ENCODE data around the gene CCDC78. TPM values are rescaled to one million over a fixed set of nuclear protein-coding genes. Genes with fewer than 3 reads are reported as not detected.

CCDC78 gene
- total and polyA plus RNA-seq, 2 of the 13 experiments (the other 11 are each of a cell fraction or from before 2014, with no cell fraction given), result 0.53 to 1.5 TPM

DNA sequence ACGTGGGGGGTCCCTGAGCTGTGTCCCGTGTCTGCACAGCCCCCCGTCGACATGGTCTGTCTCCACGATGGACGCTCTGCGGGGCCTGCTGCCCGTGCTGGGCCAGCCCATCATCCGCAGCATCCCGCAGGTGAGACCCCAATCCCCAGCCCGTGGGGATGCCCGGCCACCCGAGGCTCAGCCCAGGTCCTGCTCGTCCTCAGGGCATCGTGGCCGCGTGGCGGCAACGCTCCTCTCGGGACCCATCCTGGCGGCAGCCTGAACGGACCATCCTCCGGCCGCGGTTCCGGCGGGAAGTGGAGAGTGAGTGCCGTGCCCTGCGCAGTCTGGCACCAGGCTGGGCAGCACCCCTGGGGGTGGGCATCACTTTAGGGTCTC is 39.2 kb upstream of the CCDC78 start:
- Histone ChIP-seq H2AFZ (ENCODE audit: low read length) (no peak overlapping the region), H4K20me1 (ENCODE audit: insufficient read depth, low read length) (no peaks in the 10 kb centered on the region), H3K27me3 (ENCODE audit: control insufficient read depth in 1 of 2, insufficient read depth in 2 of 2, low read length in 2 of 2) (peaks cover 0 to 2% of the 10 kb centered on the region in 2 experiments; a peak in 3 of 5 replicates), H3K4me3 (replicated peaks in 1 of 3; ENCODE audit: insufficient read depth in 1 of 3, low read depth in 2 of 3, low read length in 3 of 3) (no peak overlapping the region), H3K4me1 (ENCODE audit: insufficient read depth, low read length) (peaks cover 22% of the 10 kb centered on the region), H3K79me2 (ENCODE audit: insufficient read depth, low read length) (no peaks in the 10 kb centered on the region), H3K9ac (ENCODE audit: insufficient read depth, low read depth, low read length) (no peak overlapping the region), H3K36me3 (replicated peaks in 1 of 2; ENCODE audit: control insufficient read depth in 1 of 2, insufficient read depth in 2 of 2, low read length in 2 of 2) (no peaks in the 10 kb centered on the region), H3K27ac (ENCODE audit: extremely low read length, insufficient read depth, low read length) (no peak overlapping the region), H3K4me2 (ENCODE audit: low read depth, low read length) (no peak overlapping the region), H3K9me3 (ENCODE audit: low read length) (no peaks in the 10 kb centered on the region)
- DNase-seq (ENCODE audit: low spot score) (no peak), ATAC-seq (no peak), FAIRE-seq (no peak)
- in situ Hi-C loops (cut with HindIII; ENCODE audit: extremely low pct_ligation_motif_present, low pct_unique_long_range_greater_than_20kb) (no loop called here), intact Hi-C loops (cut with micrococcal nuclease; ENCODE audit: unreplicated experiment) (no loop called here)
- BruUV-seq (replicated peaks), result no TSS peak
- POLR2A ChIA-PET, result no interaction called here
- TF ChIP-seq ZNF563 (CRISPR knock-in tag; IDR thresholded peaks at IDR 0.05) (no peak), ZC3H4 (CRISPR knock-in tag; IDR thresholded peaks at IDR 0.05; ENCODE audit: borderline replicate concordance) (no peak), YEATS4 (CRISPR knock-in tag; IDR thresholded peaks at IDR 0.05; ENCODE audit: borderline replicate concordance) (no peak), LCORL (IDR thresholded peaks at IDR 0.05) (no peak), LCORL (CRISPR knock-in tag; IDR thresholded peaks at IDR 0.05) (no peak), ZNF83 (CRISPR knock-in tag; IDR thresholded peaks at IDR 0.05; ENCODE audit: borderline replicate concordance) (no peak), ZNF75D (CRISPR knock-in tag; IDR thresholded peaks at IDR 0.05; ENCODE audit: borderline replicate concordance) (no peak)
- CTCF ChIA-PET (ENCODE audit: low intra/inter-chr PET ratio, low total read pairs), result no interaction called here
- WGBS (ENCODE audit: low lambda C conversion rate), result 89% methylated on average over 14 of the region's 29 CpGs

DNA sequence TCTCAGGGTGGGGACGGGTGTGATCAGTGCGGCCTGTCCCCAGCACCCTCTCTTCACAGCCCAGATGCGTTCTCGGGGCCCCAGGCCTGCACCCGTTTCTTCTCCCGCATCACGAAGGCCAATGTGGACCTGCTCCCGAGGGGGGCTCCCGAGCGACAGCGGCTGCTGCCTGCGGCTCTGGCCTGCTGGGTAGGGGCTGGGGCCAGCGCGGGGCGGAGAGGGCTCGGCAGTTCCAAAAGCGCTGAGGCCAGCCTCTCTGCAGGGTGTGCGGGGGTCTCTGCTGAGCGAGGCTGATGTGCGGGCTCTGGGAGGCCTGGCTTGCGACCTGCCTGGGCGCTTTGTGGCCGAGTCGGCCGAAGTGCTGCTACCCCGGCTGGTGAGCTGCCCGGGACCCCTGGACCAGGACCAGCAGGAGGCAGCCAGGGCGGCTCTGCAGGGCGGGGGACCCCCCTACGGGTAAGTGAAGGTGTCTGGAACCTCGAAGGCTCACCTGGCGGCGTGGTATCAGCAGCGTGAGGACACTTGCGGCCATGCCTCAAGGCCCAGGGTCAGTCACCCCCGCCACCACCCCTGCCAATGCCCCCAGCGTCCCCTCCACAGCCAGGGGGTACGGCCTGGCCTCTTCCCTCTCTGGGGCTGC is 38.7 kb upstream of the CCDC78 start:
- peaks cover 27% of the 10 kb centered on the region for H3K4me1 ChIP-seq (ENCODE audit: insufficient read depth, low read length)
- ATAC-seq (no peak), FAIRE-seq (no peak), DNase-seq (ENCODE audit: low spot score) (no peak)
- no peaks in the 10 kb centered on the region for H4K20me1 ChIP-seq (ENCODE audit: insufficient read depth, low read length)
- H3K9me3 ChIP-seq (ENCODE audit: low read length), result no peaks in the 10 kb centered on the region
- ChIA-PET POLR2A (no interaction called here), CTCF (ENCODE audit: low intra/inter-chr PET ratio, low total read pairs) (no interaction called here)
- H3K36me3 ChIP-seq (replicated peaks in 1 of 2; ENCODE audit: control insufficient read depth in 1 of 2, insufficient read depth in 2 of 2, low read length in 2 of 2), result no peaks in the 10 kb centered on the region
- 79% methylated on average over 21 of the region's 38 CpGs for WGBS (ENCODE audit: low lambda C conversion rate)
- H3K27me3 ChIP-seq (ENCODE audit: control insufficient read depth in 1 of 2, insufficient read depth in 2 of 2, low read length in 2 of 2), result peaks cover 2 to 4% of the 10 kb centered on the region in 2 experiments; a peak in 4 of 5 replicates
- no peak for TF ChIP-seq ZNF674 (CRISPR knock-in tag; IDR thresholded peaks at IDR 0.05; ENCODE audit: low read depth)
- H3K4me3 ChIP-seq (replicated peaks in 1 of 3; ENCODE audit: insufficient read depth in 1 of 3, low read depth in 2 of 3, low read length in 3 of 3), result no peak overlapping the region
- no peak overlapping the region for H3K4me2 ChIP-seq (ENCODE audit: low read depth, low read length)
- intact Hi-C loops (cut with micrococcal nuclease; ENCODE audit: unreplicated experiment), result no loop called here
- H3K9ac ChIP-seq (ENCODE audit: insufficient read depth, low read depth, low read length), result no peak overlapping the region
- H2AFZ ChIP-seq (ENCODE audit: low read length), result no peak overlapping the region
- no peak overlapping the region for H3K27ac ChIP-seq (ENCODE audit: extremely low read length, insufficient read depth, low read length)
- no peaks in the 10 kb centered on the region for H3K79me2 ChIP-seq (ENCODE audit: insufficient read depth, low read length)
- BruUV-seq (replicated peaks), result no TSS peak
- in situ Hi-C loops (cut with HindIII; ENCODE audit: extremely low pct_ligation_motif_present, low pct_unique_long_range_greater_than_20kb), result no loop called here
